Lower leg skin (tissue), 4 donors: ENCODE measurements around the gene HRCT1. TPM values are rescaled to one million over a fixed set of nuclear protein-coding genes. Genes with fewer than 3 reads are reported as not detected.
"Not testable (repeated sequence)": the region's sequence is repeated elsewhere in the genome, so short reads cannot be mapped to it uniquely, and the experiment has no call there.

Source experiments
- DNase-seq, 2 donors: peaks; one replicate each; pipeline ENCODE4 v3.0.0-alpha.2; 2019; ENCODE audit warnings: low spot score in 2 of 2
- H3K4me3 ChIP-seq: fragments of 200-600 bp; sonication (generic); 2 replicates; pipeline ENCODE4 v1.5.1; 2017; ENCODE audit warnings: mild to moderate bottlenecking, low read depth; ENCODE audit not compliant: poor library complexity, severe bottlenecking
- CTCF ChIP-seq, 3 donors: fragments of 450-650 bp; IDR thresholded peaks; one replicate each; pipeline ENCODE4 v1.5.1; 2016; ENCODE audit warnings: antibody characterized with exemption in 3 of 3, mild to moderate bottlenecking in 3 of 3, moderate library complexity in 2 of 3
- POLR2A ChIP-seq, 2 donors: fragments of 450-650 bp; IDR thresholded peaks; one replicate each; pipeline ENCODE4 v1.6.1; 2016 to 2017; ENCODE audit warnings: antibody characterized with exemption in 2 of 2, mild to moderate bottlenecking in 1 of 2, moderate library complexity in 1 of 2
- WGBS, 2 donors: methylation state at CpG; one replicate each; pipeline ENCODE4 v1.1.5; 2018; 5-methylcytosine and 5-hydroxymethylcytosine counted together
- intact Hi-C: fragments of 100-400 bp; cut with DNase I; formaldehyde crosslinking; loops from one replicate; pipeline ENCODE4 v1.15.0; 2023; ENCODE audit warnings: low total_unique reads
- total RNA-seq, 4 donors: library from RNA; depleted of rRNA; stranded (reverse); fragments of >200 nt; gene quantifications; one replicate each; pipeline ENCODE4 v1.1.0, GENCODE V29; 2016

HRCT1 gene
- total RNA-seq, 4 donors from 2014 or later = 1.1 to 5.7 (median 3.9) TPM

DNA sequence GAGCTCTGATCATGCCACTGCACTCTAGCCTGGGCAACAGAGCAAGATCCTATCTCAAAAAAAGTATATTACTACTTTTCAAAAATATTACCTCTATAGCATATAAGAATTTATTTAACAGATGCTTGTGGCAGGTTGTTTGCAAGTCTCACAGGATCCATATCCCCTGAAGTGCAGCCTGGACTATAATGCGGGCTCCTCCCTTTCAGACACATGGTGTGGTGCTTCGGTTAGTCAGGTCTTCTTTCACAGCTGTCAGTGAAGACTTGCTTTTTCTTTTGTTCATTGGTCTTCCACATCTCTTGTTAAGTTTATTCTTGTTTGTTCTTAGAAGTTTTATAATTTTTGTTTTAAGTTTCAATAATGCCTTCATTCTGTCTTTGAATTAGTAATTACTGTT lies 9.4 kb upstream of the HRCT1 start:
- intact Hi-C loops = no loop called here
- 95 to 98% methylated on average over 2 of the region's 2 CpGs for WGBS, 2 donors
- H3K4me3 ChIP-seq = no peak overlapping the region
- DNase-seq = no peak
- TF ChIP-seq POLR2A (IDR thresholded peaks at IDR 0.05) (no peak), CTCF (IDR thresholded peaks at IDR 0.05) (no peak)

- WGBS, 2 donors = 94 to 96% methylated on average over 7 of the region's 7 CpGs
- H3K4me3 ChIP-seq, DNase-seq, intact Hi-C loops: not testable (repeated sequence)
These were observed 8.5 kb upstream of the HRCT1 start for GRCh38 chr9:35897376-35898099.

GRCh38 chr9:35898337-35898736 lies 7.7 kb upstream of the HRCT1 start:
- TF ChIP-seq CTCF (IDR thresholded peaks at IDR 0.05) (no peak), POLR2A (IDR thresholded peaks at IDR 0.05) (no peak)
- no peak overlapping the region for H3K4me3 ChIP-seq
- no peak for DNase-seq
- intact Hi-C loops = no loop called here

DNA sequence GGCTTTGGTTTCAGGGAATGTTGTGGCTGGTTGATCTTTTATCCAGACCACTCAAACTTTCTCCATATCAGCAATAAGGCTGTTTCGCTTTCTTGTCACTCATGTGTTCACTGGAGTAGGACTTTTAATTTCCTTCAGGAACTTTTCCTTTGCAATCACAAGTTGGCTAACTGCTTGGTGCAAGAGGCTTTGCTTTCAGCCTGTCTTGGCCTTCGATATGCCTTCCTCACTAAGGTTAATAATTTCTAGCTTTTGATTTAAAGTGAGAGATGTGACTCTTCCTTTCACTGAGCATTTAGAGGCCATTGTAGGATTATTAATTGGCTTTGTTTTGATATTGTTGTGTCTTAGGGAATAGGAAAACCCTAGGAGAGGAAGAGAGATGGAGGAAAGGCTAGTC lies 7.0 kb upstream of the HRCT1 start:
- no peak overlapping the region for H3K4me3 ChIP-seq
- intact Hi-C loops = no loop called here
- WGBS, 2 donors = 89 to 92% methylated on average over 2 of the region's 2 CpGs
- TF ChIP-seq POLR2A (IDR thresholded peaks at IDR 0.05) (no peak), CTCF (IDR thresholded peaks at IDR 0.05) (no peak)
- no peak for DNase-seq

- intact Hi-C loops = no loop called here
These were observed 3.0 kb upstream of the HRCT1 start for GRCh38 chr9:35903049-35903448.

GRCh38 chr9:35904338-35904737 lies 1.7 kb upstream of the HRCT1 start:
- intact Hi-C loops = no loop called here
- H3K4me3 ChIP-seq = no peak overlapping the region
- 71 to 77% methylated on average over 8 of the region's 8 CpGs for WGBS, 2 donors
- TF ChIP-seq POLR2A (IDR thresholded peaks at IDR 0.05) = no peak
- no peak for DNase-seq

More at GRCh38 chr9:35903049-35903448, 3.0 kb upstream of the HRCT1 start:
- TF ChIP-seq POLR2A (IDR thresholded peaks at IDR 0.05) (no peak), CTCF (IDR thresholded peaks at IDR 0.05) (peak in 1 of 3 donors; percentile 77)
- 15 to 21% methylated on average over 3 of the region's 3 CpGs for WGBS, 2 donors
- H3K4me3 ChIP-seq = no peak overlapping the region
- no peak for DNase-seq
